Midbrain (tissue), 1 donor: ENCODE results near the gene DOCK3.
"Not testable (repeated sequence)": the region's sequence is repeated elsewhere in the genome, so short reads cannot be mapped to it uniquely, and the experiment has no call there.

Experiments
- DNase-seq: peaks from one replicate; lab custom pipeline; 2025; lab: John Stamatoyannopoulos, UW

Gene DOCK3

GRCh38 chr3:51387281-51387680 lies 712.6 kb downstream of the DOCK3 start:
- not testable (repeated sequence) for DNase-seq

- DNase-seq: no peak
These were observed 713.7 kb downstream of the DOCK3 start for GRCh38 chr3:51388286-51389029.

- DNase-seq: peak; percentile 26
These were observed 714.9 kb downstream of the DOCK3 start for GRCh38 chr3:51389423-51390183.

GRCh38 chr3:51390246-51391074 lies 715.7 kb downstream of the DOCK3 start:
- no peak for DNase-seq

- peak; percentile 96 for DNase-seq
These were observed 716.4 kb downstream of the DOCK3 start, which contains the start of gene RBM15B for GRCh38 chr3:51391075-51391565. TSS of gene RBM15B (plus strand) at chr3:51391285. CDS start at chr3:51391400, 115 bp downstream.

GRCh38 chr3:51391566-51392354 lies 717.0 kb downstream of the DOCK3 start:
- DNase-seq: no peak

- no peak for DNase-seq
These were observed 717.8 kb downstream of the DOCK3 start for GRCh38 chr3:51392355-51393133.

GRCh38 chr3:51393134-51393495 lies 718.4 kb downstream of the DOCK3 start:
- DNase-seq: no peak

GRCh38 chr3:51393564-51393963 lies 718.8 kb downstream of the DOCK3 start:
- no peak for DNase-seq

- no peak for DNase-seq
These were observed 719.8 kb downstream of the DOCK3 start for GRCh38 chr3:51394541-51394940.

GRCh38 chr3:51395493-51396213 lies 720.9 kb downstream of the DOCK3 start:
- DNase-seq: no peak

- DNase-seq: no peak
These were observed 721.7 kb downstream of the DOCK3 start for GRCh38 chr3:51396401-51396800.

GRCh38 chr3:51397392-51397791 lies 722.7 kb downstream of the DOCK3 start:
- no peak for DNase-seq

- no peak for DNase-seq
These were observed 724.0 kb downstream of the DOCK3 start for GRCh38 chr3:51398595-51399310.

GRCh38 chr3:51400166-51400565 lies 725.4 kb downstream of the DOCK3 start:
- DNase-seq: no peak

- DNase-seq: no peak
These were observed 727.0 kb downstream of the DOCK3 start for GRCh38 chr3:51401735-51402134.

- DNase-seq: no peak
These were observed 728.9 kb downstream of the DOCK3 start for GRCh38 chr3:51403675-51404074.

GRCh38 chr3:51408021-51408420 lies 733.3 kb downstream of the DOCK3 start:
- DNase-seq: no peak

GRCh38 chr3:51408813-51409212 lies 734.1 kb downstream of the DOCK3 start:
- DNase-seq: no peak
